Bronchial epithelial cell (primary cell): Measurements from ENCODE around the gene WDSUB1. TPM values are rescaled to one million over a fixed set of nuclear protein-coding genes. Genes with fewer than 3 reads are reported as not detected.

Source experiments
- DNase-seq: peaks from one replicate; pipeline ENCODE4 v3.0.0-alpha.2; 2010; ENCODE audit warnings: low read depth
- FAIRE-seq: peaks from 2 replicates; lab custom pipeline; 2011; peaks lifted over from hg19 to GRCh38; lab: Jason Lieb, UNC
- H3K27me3 ChIP-seq: 2 replicates; pipeline ENCODE4 v1.5.1; 2011; ENCODE audit warnings: low read length; ENCODE audit not compliant: control insufficient read depth, insufficient read depth
- H3K36me3 ChIP-seq: 2 replicates; pipeline ENCODE4 v1.5.1; 2011; ENCODE audit warnings: low read length; ENCODE audit not compliant: control insufficient read depth, insufficient read depth
- H3K4me3 ChIP-seq: 2 replicates; pipeline ENCODE4 v1.5.1; 2011; ENCODE audit warnings: mild to moderate bottlenecking, low read depth, low read length, control low read depth
- CTCF ChIP-seq: IDR thresholded peaks from 2 replicates; pipeline ENCODE4 v1.5.1; 2011; ENCODE audit warnings: mild to moderate bottlenecking, moderate library complexity, low read length, control low read depth, inconsistent platforms; ENCODE audit not compliant: insufficient read depth, severe bottlenecking
- total RNA-seq: library from RNA; depleted of rRNA; stranded (reverse); fragments of >200 nt; gene quantifications from 2 replicates; pipeline ENCODE4 v1.2.1, GENCODE V29; 2014

Gene WDSUB1
- total RNA-seq, 1 donor from 2014 or later, result 16.1 TPM

GRCh38 chr2:159195697-159196096 lies 90.8 kb downstream of the WDSUB1 start:
- no peak for TF ChIP-seq CTCF
- Histone ChIP-seq H3K36me3 (peaks cover 33% of the 10 kb centered on the region), H3K27me3 (no peaks in the 10 kb centered on the region), H3K4me3 (no peak overlapping the region)
- no peak for FAIRE-seq
- DNase-seq, result no peak

- no peak for DNase-seq
- no peak overlapping the region for H3K4me3 ChIP-seq
- no peaks in the 10 kb centered on the region for H3K27me3 ChIP-seq
- H3K36me3 ChIP-seq, result peaks cover 28% of the 10 kb centered on the region
- no peak for TF ChIP-seq CTCF
- FAIRE-seq, result no peak
Observed at GRCh38 chr2:159194241-159194640, 92.3 kb downstream of the WDSUB1 start.

- H3K27me3 ChIP-seq, result no peaks in the 10 kb centered on the region
- H3K36me3 ChIP-seq, result peaks cover 27% of the 10 kb centered on the region
- FAIRE-seq (no peak), DNase-seq (no peak)
- TF ChIP-seq CTCF, result no peak
- H3K4me3 ChIP-seq, result no peak overlapping the region
Observed at GRCh38 chr2:159193791-159194190, 92.7 kb downstream of the WDSUB1 start.

- no peaks in the 10 kb centered on the region for H3K27me3 ChIP-seq
- no peak for DNase-seq
- TF ChIP-seq CTCF, result no peak
- no peak overlapping the region for H3K4me3 ChIP-seq
- FAIRE-seq, result no peak
- H3K36me3 ChIP-seq, result peaks cover 24% of the 10 kb centered on the region
Observed at GRCh38 chr2:159192371-159192918, 94.1 kb downstream of the WDSUB1 start.

GRCh38 chr2:159188449-159188848 lies 98.1 kb downstream of the WDSUB1 start:
- Histone ChIP-seq H3K36me3 (peaks cover 24% of the 10 kb centered on the region), H3K27me3 (no peaks in the 10 kb centered on the region), H3K4me3 (no peak overlapping the region)
- FAIRE-seq (no peak), DNase-seq (no peak)
- TF ChIP-seq CTCF, result no peak

- no peak for TF ChIP-seq CTCF
- FAIRE-seq (no peak), DNase-seq (no peak)
- H3K27me3 ChIP-seq, result no peaks in the 10 kb centered on the region
- H3K4me3 ChIP-seq, result no peak overlapping the region
- peaks cover 26% of the 10 kb centered on the region for H3K36me3 ChIP-seq
Observed at GRCh38 chr2:159187106-159187505, 99.4 kb downstream of the WDSUB1 start.
